ENCODE data around the gene LAMA5.

Gene LAMA5

DNA sequence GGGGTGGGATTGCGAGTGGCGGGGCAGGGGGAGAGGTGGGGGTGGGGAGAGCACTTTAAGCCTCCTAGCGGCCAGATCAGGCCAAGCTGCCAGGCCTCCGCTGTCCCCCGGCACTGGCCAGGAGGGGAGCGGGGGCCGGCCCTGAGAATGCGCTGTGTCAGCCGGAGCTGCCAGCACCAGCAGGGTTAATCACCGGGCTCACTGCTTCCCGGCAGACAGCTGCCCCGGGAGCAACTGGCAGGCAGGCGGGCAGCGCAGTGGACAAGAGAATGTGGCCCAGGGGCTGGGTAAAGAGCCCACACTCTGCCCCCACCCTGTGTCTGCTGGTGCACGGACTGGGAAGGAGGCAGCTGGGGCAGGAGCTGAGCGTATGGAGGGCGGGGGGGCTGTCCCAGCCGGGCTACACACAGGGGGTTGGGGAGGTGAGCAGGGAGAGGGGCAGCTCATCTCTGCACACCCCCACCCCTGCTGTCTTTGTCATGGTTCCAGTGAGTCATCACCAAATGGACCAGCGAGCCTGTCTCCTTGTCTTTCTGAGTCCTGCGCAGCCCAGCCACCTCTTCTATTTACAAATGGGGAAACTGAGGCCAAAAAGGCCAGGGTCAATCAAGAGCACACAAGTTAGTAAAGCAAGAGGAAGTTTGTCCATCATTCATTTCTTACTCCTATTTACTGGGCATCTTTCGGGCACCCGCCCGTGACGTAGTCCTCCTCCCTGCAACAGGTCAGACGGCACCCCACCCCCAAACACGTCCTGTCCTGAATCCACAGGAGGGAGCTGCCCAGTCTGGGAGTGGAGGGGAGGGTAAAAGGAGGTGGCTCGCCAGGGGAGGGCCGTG, 2.1 kb upstream of the LAMA5 start:
- peak; percentile 25 for DNase-seq

DNA sequence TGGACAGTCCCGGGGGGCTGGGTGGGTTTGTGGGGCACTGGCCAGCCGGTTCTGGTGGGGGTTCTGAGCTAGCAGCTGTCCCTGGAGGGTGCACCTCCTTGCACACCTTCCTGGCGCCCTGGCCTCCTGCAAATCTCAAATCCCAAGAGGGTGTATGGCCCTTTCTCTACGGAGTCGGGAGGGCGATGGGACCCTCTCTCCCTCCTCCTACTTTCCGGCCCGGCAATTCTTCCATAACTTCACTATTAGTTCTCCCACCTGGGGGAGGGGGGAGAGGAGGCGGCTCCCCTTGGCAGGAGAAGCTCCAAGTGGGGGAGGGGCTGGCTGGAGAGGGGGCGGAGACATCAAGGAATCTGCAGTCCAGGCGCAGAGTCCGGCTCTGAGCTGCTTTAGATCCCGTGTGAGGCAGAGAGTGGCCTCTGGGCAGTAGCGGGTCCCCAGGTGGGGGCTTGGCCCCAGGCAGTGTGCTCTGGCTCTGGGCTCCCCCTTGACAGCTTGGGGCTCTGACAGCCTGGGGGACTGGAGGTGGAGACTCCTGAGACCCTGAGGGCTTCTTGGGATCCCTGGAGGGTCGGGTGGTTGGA, 1.4 kb upstream of the LAMA5 start:
- peak; percentile 18 for DNase-seq

DNA sequence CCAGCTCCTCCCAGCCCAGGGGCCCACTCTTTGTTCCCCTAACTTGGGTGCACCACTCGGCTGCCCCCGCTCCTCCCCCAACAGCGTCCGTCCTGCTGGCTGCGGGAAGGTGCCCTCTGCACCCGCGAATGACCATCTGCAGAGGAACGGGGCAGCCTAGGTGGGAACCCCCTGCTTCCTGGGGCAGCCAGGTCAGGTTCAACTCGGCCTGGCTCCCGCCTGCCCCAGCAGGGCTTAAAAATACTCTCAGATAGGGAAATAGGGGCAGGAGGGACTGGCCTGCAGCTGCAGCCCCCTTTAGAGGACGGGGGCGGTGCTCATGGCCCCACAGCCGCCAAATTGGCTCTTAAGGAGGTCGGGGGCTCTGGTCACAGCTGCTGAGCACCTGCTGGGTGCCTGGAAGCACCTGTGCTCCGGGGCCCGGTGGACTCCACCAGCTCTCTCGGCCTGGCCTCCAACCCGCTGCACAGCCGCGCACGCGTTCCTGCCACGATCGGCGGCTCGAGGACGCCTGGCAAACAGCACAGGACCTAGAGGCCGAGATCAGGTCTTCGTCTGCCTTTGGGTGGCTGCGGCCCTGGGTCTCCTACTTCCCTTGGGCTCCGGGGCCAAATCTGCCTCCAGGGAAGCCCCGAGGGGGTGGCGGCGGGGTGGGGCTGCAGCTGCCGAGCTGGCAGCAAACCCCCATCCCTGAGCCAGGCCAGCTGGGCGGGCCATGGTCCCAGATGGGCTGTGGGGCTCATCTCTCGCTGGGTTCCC, 700 bp upstream of the LAMA5 start:
- no peak for DNase-seq

DNA sequence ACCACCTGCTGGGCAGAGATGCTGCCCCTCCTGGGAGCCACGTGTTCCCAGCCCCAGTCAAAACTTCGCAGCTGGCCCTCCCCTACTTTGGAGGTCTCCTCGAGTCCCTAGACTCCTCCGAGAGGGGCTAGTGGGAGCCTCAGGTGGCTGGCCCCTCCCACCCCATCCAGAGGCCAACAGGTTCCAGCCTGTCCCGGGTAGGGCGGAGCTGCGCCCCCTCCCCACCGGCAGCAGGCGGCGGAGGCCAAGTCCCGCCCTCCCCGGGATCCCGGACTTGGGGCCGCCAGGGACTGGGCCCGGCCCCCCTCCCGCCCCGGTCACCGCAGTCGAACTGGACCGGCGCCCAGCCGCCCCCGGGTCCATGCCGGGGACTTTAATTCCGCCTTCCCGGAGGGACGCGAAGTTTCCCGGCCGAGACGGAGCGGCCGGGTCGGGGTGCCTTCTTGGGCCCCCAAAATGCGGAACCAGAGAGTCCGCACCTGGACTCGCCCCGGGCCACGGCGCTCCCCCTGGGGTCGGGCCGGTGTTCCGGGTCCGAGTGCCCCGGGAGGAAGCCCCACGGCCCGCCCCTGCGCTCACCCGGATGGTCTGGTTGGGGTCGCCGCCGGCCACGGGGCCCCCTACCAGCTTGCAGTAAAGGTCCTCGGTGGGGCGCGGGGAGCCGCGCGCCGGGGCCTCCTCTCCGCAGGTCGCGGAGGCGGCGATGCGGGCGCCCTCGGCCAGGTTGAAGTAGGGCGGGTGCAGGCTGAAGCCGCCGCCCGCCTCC, 559 bp downstream of the LAMA5 start:
- DNase-seq: no peak

DNA sequence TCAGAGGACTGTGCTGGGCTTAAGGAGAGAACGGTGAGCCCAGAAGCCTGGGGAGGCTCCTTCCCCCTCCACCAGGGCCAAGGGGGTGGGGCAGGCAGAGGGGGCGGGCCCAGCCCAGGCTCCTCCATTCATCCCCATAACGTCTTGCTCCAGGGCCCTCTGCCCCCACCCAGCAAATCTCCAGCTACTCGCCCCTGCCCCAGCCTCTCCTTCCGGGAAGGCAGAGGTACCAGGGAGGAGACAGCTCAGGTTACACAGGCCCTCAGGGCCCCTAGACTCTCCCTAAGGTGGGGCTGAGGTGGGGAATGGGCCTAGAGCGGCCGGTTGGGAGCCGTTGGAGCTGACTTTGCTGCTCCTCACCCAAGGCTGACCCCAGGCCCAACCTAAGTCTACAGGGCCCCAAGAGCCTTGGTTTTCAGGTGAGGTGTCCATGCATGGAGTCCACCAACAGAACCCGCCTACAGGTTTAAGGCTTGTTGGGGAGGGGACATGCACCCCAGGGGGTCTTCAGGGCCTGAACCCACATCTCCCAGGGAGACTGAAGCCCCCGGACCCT, 1.2 kb downstream of the LAMA5 start:
- no peak for DNase-seq

DNA sequence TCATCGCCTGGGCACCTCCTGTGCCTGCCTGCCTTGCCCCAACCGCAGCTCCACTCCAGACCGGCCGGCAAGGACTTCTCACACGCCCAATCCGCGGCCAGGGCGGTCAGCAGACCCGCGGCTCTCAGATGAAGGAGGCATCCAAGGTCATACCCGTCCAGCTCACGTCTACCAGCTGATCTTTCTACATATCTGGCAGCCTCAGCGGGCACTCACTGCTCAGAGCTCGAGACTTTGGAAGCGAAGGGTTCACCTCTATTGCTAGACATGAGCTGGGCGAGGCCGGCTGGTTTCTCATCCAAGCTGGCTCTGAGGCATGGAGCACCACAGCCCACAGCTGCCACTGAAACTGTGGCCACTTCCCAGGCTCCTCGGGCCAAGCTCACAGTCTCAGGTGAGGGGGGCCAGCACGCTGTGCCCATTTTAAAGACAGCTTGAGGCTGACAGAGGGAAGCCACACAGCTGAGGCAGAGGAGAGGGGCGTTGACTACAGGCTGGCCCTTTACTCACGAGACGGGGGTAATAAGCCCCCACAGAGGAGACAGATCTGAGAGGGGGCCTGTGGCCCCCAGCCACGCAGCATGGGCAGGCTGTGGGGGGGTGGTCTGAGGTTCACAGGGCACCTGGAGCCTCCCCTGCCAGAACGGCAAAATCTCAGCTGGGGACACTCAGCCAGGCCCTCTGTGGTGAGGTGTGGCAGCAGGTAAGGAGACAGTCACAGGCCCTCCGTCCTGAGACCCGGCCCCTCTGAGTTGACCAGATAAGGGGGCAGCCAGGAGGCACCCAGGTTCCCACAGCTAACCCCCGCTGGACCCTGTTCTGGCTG, 2.0 kb downstream of the LAMA5 start:
- DNase-seq: no peak

DNA sequence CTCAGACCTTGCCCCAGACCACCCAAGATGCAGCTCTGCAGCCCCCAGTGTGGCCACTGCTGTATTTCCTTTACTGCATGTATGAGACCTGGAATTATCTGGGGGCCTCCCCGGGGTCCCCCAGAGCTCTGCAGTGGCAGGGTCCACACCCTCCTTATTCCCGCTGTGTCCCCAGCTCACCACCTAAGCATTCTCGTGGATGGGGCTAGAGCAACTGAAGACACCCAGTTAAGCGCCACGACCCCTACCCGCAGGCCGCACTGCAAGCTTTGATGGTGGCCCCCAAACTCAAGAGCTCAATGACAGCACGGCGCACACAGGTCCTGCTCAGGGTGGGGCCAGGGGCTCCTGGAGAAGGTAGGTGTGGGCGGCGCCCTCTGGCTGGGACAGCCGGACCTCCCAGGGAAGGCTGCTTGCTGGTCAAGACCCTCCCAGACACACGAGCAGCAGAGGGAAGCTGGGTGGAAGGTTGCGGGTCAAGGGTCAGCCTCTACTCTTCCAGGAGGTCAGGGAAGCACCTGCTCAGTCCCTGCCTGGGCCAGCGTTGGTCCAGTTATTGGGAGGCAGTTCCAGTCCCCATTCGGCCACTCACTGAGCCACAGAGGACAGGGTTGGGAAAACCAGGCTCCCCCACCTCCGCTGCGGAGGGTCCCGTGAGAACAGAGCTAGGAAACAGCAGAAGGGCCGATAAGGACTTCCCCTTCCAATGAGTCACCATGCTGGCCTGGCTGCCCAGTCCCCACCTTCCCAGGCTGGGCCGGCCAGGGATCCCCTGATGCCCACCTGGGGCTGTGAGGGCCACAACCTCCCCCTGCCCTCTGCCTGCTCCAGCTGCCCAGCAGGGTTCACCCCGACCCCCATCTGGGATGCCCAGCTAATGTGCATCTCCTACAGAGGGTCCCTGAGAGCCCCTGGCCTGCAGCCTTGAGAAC, 2.9 kb downstream of the LAMA5 start:
- no peak for DNase-seq

DNA sequence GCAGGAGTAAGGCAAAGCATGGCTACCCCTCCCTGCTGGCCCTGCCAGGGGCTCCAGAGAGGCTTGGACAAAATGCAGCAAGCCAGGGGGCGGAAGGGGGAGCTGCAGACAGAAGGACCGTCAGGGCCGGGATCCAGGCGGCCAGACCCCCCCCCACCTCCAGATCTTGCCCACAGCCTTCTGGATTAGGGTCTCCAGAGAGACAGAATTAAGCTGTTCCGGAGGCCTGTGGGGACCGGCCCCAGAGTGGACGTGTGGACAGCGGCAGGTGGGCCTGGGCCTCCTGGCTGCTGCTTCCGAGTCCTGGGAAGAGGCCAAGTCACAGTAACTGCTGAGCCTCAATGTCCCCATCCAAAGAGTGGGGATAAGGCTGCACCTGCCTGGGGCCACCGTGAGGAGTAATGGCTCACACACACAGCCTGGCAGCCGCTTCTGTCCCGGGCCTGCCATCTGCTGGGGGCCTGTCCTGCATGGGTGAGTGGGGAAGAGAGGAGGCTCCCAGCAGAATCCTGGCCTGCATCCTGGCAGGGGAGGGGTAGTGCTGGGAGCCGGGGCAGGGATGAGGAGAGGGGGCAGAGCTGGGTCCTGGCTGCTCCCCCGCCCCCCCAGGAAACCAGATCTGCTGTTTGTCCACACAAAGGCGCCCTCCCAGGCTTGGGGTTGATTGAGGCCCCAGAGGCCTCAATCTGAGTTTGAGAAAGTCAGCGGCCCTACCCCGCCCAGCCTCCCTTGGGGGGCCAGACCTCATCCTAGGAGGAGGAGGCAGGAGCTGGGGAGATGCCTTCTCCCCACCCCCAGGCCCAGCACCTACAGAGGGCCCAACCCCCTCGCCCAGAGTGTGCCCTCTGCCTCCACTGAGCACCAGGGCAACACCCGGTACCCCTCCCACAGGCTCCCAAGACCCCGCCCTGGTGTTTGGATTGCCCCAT, 3.9 kb downstream of the LAMA5 start:
- DNase-seq: no peak

DNA sequence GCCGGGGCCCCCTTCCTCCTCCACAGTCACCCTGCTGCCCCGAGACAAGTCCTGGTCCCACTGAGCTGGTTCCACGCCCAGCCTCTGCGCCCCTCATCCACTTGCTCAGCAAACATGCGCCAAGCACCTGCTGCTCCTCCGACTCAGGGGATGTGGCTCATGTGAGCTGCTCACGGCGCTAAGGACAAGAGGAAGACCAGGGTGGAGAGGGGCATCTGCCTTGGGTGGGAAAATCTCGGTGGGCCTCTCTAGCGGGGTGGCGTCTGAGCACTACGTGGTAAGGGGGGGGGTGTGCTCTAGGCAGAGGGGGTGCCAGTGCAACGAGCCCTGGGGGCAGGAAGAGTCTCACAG, 4.5 kb downstream of the LAMA5 start:
- no peak for DNase-seq

DNA sequence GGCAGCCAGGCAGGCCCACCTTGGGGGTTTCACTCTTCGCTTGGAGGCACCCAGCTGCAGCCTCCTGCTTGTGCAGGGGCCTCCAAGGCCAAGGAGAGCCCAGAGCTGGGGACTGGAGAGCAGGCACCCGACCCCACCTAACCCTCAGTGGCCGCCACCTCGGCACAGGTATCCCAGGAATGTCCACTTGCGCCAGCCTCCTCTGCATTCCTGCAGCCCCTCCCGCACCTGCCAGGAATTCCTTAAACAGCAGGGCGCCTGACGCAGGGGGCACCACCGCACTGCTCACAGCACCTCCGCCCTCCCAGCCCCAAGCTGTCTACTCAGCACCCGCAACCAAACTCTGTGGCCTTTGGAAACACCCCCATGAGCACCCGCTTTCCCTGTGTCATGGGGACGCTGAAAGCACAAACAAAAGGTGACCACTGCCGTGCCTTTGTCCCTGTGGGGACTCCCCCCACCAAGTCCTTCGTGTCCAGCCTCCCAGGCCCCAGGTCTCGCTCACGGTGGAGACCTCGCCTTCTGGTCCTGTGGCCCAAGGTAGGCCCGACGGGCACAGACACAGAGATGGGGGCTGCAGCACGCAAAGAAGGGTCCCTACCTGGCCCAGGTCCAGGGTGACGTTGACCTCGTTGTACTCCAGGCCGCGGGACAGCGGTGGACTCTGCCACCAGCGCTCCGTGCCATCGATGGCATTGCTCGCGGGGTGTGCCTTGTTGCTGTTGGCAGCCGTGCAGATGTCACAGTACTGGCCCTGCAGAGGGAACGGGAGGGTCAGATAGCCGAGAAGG, 5.1 kb downstream of the LAMA5 start:
- DNase-seq: no peak

DNA sequence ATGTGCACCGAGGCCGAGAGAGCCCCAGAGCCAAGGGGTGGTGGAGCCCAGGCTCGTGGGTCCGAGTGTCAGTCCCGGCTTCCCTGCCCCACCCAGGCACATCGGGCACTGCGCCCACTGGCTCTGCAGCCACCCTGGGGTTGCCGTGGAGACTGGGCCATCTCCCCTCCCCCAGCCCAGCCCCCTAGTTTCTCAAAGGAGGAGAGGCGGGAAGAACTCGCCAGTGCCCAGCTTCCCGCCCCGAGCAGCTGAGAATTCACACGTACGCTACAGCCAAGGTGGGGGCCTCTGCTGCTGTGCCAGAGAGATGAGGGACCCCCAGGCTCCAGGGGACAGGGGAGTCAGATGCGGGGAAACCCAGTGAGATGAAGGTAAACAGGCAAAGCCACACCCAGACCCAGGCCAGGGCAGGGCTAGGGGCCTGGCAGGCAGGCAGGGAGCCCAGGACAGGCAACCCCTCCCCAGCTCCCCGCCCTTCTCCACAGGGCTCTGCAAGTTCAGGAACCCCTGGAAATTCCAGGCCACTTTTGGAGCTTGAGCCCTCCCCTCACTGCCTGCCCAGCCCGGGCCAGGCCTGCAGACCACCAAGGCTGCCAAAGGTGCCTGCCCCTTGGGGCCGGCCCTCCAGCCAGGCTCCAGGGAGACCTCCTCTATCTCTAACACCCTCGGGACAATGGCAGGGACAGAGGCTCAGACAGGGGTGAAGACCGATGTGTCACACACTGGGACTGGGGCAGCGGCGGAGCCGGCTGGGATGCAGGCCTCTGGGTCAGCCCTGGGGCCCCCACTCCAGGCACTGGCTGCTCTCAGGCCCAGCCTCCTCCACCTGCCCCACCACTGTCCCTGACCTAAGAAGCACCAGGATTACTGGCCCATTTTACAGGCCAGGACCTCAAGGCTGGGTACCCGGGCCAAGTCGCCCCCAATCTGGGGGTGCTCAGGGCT, 6.0 kb downstream of the LAMA5 start:
- no peak for DNase-seq

DNA sequence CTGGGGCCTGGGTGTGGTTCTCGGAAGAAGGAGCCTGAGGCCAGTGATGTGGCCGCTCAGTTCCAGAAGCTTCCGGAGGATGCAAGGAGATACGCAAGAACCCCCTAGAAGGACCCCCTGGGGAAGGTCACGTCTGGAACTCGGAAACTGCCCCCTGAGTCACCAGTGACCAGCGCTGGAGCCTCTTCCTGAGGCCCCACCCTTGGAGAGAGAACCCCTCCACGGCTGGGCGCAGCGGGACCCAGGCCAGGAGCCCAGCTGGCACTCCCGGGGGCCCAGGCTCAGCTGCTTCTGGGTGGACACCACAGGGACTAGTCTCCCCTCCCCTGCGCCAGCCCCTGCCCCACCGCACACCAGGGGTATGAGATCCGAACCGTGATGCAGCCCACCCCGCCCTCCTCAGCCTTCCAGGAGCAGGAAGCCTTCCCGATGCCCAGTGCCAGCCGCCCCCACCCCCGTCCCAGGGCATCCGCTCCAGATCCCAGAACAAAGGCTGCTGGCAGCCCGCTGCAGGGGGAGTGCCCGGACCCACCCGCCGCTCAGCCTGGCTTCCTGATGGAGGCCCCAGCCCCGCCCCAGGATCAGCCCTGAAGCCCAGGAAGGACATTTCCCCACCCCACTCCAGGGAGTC, 7.5 kb downstream of the LAMA5 start:
- no peak for DNase-seq

DNA sequence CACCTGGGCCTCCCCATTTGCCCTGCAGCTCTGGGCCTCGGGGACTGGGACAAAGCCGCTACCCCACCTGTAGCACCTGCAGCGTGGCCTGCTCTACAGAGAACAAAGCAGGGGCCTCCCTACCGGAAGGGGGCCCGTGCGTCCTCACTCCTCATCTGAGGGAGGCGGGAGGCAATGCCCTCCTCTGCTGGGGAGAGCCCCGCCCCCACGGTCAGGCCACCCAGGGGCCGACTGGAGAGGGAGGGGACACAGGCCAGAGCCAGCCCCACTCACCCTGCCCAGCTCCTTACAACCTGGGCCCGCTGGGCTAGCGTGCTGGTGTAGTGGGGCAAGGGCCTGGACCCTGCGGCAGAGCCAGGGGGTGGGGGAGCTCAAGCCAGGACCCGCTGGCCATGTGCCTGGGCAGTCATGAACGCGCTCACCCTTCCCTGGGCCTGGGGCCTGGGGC, 8.0 kb downstream of the LAMA5 start:
- no peak for DNase-seq

DNA sequence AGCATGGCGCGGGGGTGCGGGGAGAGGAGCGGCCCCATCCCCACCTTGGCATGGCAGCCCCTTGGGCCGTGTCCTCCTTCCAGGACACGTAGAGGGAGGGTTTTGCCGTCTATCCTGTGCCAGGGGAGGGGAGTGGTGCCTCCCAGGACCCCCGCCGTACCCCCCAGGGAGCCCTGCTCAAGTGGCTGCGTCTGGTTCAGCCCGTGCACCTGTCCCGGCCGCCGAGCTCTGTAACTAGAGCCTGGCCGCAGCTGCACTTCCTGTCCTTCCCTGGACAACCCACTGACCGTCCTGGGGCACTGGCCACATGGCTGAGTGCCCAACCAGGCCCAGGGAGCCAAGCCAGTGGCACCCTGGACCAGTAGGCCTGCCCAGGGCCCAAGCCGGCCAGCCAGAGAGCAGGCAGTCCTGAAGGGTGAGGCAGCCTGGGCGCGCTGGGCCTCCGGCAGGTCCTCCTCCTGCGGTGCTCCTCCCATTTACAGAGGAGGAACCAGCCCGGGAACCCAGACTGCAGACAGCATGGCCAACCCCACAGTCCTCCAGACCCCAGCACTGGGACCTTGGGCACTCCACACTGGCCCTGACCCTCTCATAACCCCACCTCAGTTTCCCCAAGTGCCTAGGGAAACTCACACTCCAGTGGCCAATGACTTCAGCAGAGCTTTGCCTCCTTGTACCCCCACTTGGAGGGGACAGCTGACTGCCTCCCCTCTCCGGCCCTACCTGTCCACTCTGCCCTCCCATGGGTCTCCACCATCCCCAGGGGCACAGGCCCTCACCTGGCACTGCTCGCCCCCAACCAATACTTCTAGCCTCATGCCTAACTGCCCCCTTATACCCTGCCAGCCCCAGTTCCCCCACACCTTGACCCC, 8.7 kb downstream of the LAMA5 start:
- DNase-seq: no peak

DNA sequence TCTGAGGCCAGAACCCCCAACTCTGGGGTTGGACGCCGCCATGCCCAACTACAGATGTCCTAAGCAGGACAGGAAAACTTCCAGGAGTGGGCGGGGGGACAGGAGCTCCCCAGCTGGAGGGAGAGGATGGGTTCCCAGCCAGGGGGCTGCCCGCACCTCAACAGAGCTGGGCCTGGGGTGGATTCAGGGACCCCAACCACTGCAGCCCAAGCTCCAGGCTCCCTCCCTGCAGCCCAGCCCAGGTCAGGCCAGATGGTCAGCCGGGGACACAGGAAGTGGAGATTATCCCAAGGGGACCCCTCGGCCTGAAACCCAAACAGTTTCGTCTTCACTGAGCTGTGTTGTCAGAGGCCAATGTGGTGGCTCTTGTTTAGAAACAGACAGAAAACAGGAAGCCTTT, 9.4 kb downstream of the LAMA5 start:
- DNase-seq: no peak

DNA sequence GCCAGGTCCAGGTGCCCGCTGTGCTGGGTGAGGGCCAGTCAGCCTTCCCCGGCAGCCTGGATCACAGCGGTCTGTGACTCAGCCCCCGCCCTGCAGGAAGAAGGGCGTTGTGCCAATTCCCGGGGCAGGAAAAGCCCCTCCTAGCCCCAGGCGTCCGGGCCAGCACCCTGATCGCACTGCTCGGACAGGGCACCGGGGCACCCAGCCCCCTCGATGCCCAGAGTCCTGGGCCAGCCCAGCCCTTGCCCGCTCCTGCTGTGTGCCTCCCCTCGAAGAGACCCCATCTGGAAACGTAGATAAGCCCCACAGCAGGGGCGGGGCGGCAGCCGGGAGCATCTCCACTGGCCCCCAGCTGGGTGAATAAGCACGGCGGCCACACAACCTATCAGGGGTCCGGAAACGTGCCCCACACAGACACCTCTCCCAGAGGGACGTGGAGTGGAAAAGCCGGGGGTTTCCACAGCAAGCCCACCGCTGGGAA, 9.9 kb downstream of the LAMA5 start:
- DNase-seq: peak; percentile 63
